Fibroblast of villous mesenchyme (primary cell): Measurements from ENCODE around the gene RNLS. TPM values are rescaled to one million over a fixed set of nuclear protein-coding genes. Genes with fewer than 3 reads are reported as not detected.

Experiments
- DNase-seq: peaks from one replicate; pipeline ENCODE4 v3.0.0-alpha.2; 2010; ENCODE audit warnings: low read depth
- H3K4me3 ChIP-seq: 2 replicates; pipeline ENCODE4 v1.5.1; 2011; ENCODE audit warnings: low read depth, mild to moderate bottlenecking, low read length
- CTCF ChIP-seq: IDR thresholded peaks from 2 replicates; pipeline ENCODE4 v1.5.1; 2012; ENCODE audit warnings: low read depth, mild to moderate bottlenecking, low read length; ENCODE audit not compliant: insufficient read depth
- total RNA-seq: library from RNA; depleted of rRNA; stranded (reverse); fragments of >200 nt; gene quantifications from 2 replicates; pipeline ENCODE4 v1.2.3, GENCODE V29; 2012

Gene RNLS
- total RNA-seq, 1 donor, result 14.2 TPM

DNA sequence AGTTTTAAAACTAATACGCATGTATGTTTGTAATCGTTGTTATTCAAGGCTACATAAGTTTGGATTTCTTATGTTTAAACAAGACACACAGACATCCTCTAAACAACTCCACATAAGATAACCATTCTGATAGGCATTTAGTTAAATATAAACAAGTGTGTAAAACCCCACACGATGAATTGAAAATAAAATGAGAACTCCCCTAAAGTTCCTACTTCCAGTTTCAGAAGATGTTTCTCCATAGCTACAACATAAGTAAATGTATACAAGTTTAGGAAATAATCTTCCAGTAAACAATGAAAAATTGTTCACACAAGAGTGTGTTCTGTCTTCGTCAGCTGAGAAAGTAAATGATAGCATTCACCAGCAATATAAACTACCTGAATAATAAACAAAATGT, 246.8 kb downstream of the RNLS start:
- H3K4me3 ChIP-seq, result no peak overlapping the region
- no peak for TF ChIP-seq CTCF
- DNase-seq, result no peak

GRCh38 chr10:88333248-88333630, 249.9 kb downstream of the RNLS start:
- no peak for TF ChIP-seq CTCF
- H3K4me3 ChIP-seq, result no peak overlapping the region
- DNase-seq, result no peak

DNA sequence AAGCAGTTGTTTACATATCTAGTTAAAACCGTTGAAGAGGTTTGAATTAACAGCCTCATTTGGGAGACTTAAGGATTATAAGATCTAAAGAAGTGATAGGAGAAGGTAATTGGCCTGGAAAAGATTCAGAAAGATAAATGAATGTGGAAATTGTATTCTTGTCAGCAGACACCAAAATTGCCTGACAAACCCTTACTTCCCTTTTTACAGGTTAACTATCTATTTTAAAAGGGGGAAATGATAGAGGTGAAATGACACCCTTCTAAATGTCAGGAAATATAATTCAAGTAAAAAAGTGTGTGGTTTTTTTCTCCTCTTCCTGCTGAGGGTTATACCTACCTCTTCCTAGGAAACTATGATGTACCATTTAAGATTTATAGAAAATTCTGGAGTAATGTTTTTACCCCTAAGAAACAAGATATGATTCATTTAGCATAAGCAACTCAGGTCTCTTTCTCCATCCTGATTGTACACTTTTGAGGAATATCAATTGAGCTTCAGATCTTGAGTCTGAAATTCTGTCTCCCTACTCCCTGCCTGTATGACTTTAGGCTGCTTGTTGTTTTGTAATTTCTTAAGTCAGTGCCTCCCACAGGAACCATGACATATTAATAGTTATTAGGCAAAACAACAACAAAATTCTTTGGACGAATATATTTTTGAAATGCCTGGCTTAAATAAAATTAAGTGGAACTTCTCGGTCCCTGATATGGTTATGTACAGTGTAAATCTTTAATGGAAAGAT, 250.4 kb downstream of the RNLS start:
- H3K4me3 ChIP-seq, result no peak overlapping the region
- DNase-seq, result peak; percentile 31
- TF ChIP-seq CTCF, result no peak

- no peak for TF ChIP-seq CTCF
- no peak for DNase-seq
- no peak overlapping the region for H3K4me3 ChIP-seq
Measured at GRCh38 chr10:88330174-88330573, 252.9 kb downstream of the RNLS start.

- TF ChIP-seq CTCF, result no peak
- H3K4me3 ChIP-seq, result no peak overlapping the region
- no peak for DNase-seq
Measured at GRCh38 chr10:88322324-88323063, 260.6 kb downstream of the RNLS start.

- H3K4me3 ChIP-seq, result no peak overlapping the region
- no peak for DNase-seq
- TF ChIP-seq CTCF, result no peak
Measured at GRCh38 chr10:88319960-88320517, 263.1 kb downstream of the RNLS start.
